Epithelial cell of prostate (primary cell): ENCODE data around the gene TMC1.
A peak's percentile ranks its signal among the peaks of the same experiment; 100 is the strongest.
"Not testable (repeated sequence)": the region's sequence is repeated elsewhere in the genome, so short reads cannot be mapped to it uniquely, and the experiment has no call there.

Experiments used
- DNase-seq: peaks from one replicate; pipeline ENCODE4 v3.0.0-alpha.2; 2011; ENCODE audit warnings: low read depth, low spot score
- H3K27ac ChIP-seq: fragments of 450-650 bp; 2 replicates; pipeline ENCODE4 v1.5.1; 2017; ENCODE audit warnings: mild to moderate bottlenecking

TMC1 gene

GRCh38 chr9:72800328-72800994 lies 279.1 kb downstream of the TMC1 start:
- H3K27ac ChIP-seq: no peak overlapping the region
- DNase-seq: no peak

- no peak for DNase-seq
- H3K27ac ChIP-seq: no peak overlapping the region
Measured at GRCh38 chr9:72805238-72805637, 283.8 kb downstream of the TMC1 start.

- not testable (repeated sequence) for DNase-seq, H3K27ac ChIP-seq
Measured at GRCh38 chr9:72806313-72806809, 285.0 kb downstream of the TMC1 start.

- H3K27ac ChIP-seq: no peak overlapping the region
- no peak for DNase-seq
Measured at GRCh38 chr9:72807765-72808445, 286.5 kb downstream of the TMC1 start.

- H3K27ac ChIP-seq: no peak overlapping the region
- DNase-seq: no peak
Measured at GRCh38 chr9:72808446-72808768, 287.0 kb downstream of the TMC1 start.

GRCh38 chr9:72809586-72809985 lies 288.2 kb downstream of the TMC1 start:
- no peak for DNase-seq
- H3K27ac ChIP-seq: no peak overlapping the region

GRCh38 chr9:72812559-72813111 lies 291.2 kb downstream of the TMC1 start:
- no peak overlapping the region for H3K27ac ChIP-seq
- no peak for DNase-seq

- DNase-seq: no peak
- no peak overlapping the region for H3K27ac ChIP-seq
Measured at GRCh38 chr9:72813544-72813943, 292.1 kb downstream of the TMC1 start.

- H3K27ac ChIP-seq: no peak overlapping the region
- no peak for DNase-seq
Measured at GRCh38 chr9:72814083-72814597, 292.7 kb downstream of the TMC1 start.

- no peak overlapping the region for H3K27ac ChIP-seq
- DNase-seq: no peak
Measured at GRCh38 chr9:72816666-72817065, 295.3 kb downstream of the TMC1 start.

- no peak for DNase-seq
- H3K27ac ChIP-seq: no peak overlapping the region
Measured at GRCh38 chr9:72817413-72817812, 296.0 kb downstream of the TMC1 start.

- no peak for DNase-seq
- H3K27ac ChIP-seq: no peak overlapping the region
Measured at GRCh38 chr9:72818385-72818784, 297.0 kb downstream of the TMC1 start.

- no peak overlapping the region for H3K27ac ChIP-seq
- DNase-seq: no peak
Measured at GRCh38 chr9:72823971-72824370, 302.6 kb downstream of the TMC1 start.

GRCh38 chr9:72826996-72827949 lies 305.9 kb downstream of the TMC1 start:
- no peak for DNase-seq
- peak overlapping the region; percentile 49 for H3K27ac ChIP-seq

- peak overlapping the region; percentile 49 for H3K27ac ChIP-seq
- peak; percentile 89 for DNase-seq
Measured at GRCh38 chr9:72827950-72828731, 306.7 kb downstream of the TMC1 start.

GRCh38 chr9:72834994-72835393 lies 313.6 kb downstream of the TMC1 start:
- no peak for DNase-seq
- no peak overlapping the region for H3K27ac ChIP-seq

GRCh38 chr9:72836790-72837189 lies 315.4 kb downstream of the TMC1 start:
- H3K27ac ChIP-seq: no peak overlapping the region
- DNase-seq: no peak

GRCh38 chr9:72839085-72839484 lies 317.7 kb downstream of the TMC1 start:
- DNase-seq: no peak
- H3K27ac ChIP-seq: no peak overlapping the region
